HG03066 (cell line): ENCODE data around the gene PHF24.
"Not testable (repeated sequence)": the region's sequence is repeated elsewhere in the genome, so short reads cannot be mapped to it uniquely, and the experiment has no call there.

ENCODE experiments used
- ATAC-seq: cut with Tn5 transposase; IDR thresholded peaks from one replicate; pipeline ENCODE4 v1.9.1; 2021; ENCODE audit warnings: low read depth; ENCODE audit not compliant: unreplicated experiment

The PHF24 gene

DNA sequence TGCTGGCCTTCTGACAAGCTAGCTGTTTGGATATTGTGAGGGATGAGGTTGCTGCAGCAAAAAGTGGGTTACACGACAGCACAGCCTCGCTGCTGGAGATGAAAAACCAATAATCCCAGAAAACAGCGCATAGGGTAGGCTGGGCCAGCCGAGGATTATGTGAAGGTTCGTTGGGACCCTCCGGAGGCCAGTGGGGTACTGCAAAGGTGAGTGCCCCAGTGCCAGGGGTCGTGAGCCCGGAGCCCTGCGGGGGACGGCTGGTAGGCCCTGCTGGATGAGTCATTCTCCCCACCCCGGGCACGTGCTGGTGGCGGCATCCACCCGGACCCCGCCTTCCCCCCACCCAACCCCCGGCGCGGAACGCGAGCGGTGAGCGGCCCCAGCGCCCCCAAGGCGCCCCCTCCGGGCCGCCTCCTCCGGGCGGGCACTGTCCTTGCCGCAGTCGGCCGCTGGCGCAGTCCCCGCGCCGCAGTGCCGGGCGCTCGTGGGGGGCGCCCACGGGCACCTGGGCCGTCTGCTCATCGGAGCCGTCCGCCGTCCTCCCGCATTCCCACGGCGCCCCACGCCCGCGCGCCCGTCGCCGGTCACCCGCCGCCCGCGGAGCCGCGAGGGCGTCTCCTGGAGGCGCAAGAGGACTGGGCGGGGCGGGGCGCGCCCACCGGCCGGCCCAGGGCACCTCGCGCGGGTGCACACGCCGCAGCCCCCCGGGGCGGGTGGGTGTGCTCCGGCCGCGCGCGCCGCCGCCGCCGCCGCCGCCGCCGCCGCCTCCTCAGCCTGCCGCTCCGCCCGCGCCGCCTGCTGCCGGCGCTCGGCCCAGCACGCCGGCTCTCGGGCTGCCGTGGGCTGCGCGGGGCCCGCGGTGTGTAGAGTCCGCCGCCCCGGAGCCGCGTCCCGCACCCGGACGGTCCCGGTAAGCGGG, at the start of gene PHF24:
TSS of gene PHF24 (plus strand) at position 794 of the 919 bp plus-strand sequence. CDS start 13,014 bp downstream, outside the sequence.
- ATAC-seq: no peak

DNA sequence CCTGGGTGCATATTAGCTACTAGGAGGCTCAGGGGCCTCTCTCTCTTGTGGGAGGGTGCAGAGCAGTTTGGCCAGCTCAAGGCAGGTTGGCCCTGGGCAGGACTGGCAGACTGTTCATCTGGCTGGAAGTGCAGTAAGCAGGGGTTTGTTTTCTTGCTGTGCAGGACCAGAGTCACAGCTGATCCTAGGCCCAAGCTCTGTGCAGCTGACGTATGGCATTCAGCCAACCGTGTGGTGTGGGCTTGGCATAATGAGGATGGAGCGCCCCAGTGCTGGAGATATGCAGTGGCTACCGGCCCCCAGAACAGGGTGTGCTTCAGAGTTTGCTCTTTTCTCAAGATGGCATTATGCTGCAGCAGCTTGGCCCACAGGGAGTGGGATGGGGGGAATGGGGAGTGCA, 31.0 kb upstream of the PHF24 start:
- no peak for ATAC-seq

DNA sequence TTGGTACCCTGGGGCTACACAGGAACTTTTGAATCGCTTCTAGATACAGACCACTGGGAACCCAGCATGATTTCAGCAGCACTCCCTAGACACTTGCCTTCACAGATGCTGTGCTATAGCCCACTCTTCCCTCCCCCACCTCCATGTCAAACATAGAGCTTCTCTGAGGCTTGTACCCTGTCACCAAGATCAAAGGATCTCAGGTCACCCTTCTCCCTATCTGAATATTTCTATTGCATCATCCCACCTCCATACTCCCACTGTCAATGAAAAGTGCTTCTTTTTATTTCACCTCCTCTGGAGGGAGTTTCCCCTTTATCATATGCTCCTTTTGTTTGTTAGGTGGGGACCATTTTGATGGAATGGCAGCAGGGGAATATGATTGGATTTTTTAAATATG, 29.2 kb upstream of the PHF24 start:
- ATAC-seq: no peak

DNA sequence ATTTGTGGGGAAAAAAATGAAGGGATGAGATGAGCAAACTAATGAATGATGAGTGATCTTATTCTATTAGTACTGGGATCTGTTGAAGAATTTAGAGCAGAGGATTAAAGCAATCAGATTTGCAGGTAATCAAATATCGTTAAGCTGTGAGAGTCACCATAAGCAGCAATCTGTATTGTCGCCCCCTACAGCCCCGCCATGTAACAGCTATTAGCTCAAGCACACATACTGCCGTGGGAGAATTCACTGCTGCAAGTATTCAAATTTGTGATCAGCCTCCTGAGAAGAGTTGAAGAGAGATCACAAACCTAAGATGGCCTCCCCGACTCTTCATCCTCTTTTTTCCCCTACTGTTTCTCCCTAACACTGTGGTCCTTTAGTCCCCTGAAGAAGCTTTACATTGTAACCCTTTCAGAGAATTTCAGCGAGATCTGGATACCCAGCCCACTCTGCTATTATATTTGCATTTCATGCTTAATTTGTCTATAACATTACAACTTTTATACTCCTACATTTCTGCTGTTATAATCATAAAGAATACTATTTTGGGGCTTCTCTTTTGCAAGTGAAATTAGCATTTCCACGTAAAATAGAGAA, 28.5 kb upstream of the PHF24 start:
- no peak for ATAC-seq

DNA sequence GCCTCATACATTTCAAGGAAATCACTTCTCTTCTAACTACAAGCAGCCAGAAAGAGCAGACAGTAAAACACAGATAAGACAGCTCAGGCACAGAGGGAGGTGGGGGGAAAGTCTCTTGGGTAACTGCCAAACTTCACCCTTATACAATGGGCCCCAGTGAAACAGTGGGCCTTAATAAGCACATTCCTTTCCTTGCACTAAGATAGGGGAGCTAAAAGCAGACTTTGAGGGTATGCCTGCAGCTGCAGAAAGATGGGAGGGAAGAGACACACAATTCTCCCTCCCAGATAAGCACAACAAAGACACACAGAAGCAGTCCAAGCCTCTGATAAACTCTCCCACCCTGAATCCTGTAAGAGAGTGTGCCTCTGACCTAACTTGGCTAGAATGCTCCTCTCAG, 18.1 kb upstream of the PHF24 start:
- ATAC-seq: not testable (repeated sequence)

DNA sequence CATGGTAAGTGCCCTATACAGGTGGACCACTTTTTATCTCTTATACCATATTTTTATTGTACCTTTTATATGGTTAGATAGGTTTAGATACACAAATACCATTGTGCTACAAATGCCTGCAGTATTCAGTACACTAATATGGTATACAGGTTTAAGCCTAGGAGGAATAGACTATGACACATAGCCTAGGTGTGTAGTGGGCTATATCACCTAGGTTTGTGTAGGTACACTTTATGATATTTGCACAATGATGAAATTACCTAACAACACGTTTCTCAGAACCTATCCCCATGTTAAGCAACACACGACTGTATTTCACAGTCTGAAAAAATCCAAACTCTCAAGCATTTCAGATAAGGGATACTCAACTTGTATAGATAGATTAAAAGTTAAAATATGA, 9.6 kb upstream of the PHF24 start:
- ATAC-seq: no peak

DNA sequence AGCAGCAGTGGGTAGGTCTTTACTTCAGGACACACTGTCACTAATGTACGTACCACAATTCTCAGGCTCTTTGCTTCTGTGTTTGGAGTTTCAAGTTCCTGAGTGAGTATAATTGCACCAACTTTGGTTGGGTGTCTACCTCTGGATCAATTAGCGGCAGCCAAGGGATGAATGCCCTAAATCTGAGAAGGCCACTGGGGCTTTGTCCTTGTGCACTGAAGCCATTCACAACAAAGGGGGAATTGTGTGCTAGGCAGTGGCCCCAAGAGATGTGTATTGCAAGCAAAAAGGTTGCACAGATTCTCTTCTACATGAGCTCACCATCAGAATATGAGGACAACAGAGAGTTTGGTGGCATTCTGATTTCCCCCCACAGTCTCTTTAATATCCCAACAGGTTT, 3.9 kb upstream of the PHF24 start:
- no peak for ATAC-seq

DNA sequence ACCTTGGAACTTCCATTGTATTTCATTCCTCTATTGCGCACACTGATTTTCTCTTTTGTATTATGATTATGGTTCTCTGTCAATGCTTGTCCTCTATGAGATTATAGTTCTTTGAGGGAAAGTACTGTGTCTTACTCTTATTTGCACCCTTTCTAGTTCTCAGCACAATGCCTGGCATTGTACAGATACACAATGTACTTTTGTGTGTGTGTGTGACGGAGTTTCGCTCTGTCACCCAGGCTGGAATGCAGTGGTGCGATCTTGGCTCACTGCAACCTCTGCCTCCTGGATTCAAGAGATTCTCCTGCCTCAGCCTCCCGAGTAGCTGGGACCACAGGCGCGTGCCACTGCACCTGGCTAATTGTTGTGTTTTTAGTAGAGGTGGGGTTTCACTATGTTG, 2.0 kb upstream of the PHF24 start:
- not testable (repeated sequence) for ATAC-seq

DNA sequence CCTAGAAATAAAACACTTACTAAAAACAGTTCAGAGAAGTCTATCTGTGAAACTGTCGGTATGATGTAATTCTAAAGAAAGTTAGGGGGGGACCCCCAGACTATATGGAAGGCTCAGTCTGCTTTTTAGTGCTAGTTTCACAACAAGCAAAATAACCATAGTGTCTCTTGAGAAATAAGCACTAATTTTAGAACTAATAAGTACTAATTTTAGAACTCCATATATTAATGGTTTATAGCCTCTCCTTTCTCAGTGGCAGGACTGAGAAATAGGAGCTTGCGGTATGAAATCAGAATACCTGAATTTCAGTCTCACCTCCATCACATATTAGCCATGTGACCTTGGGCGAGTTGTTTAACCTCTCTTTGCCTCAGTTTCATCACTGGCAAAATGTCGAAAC, 1.4 kb upstream of the PHF24 start:
- ATAC-seq: no peak

DNA sequence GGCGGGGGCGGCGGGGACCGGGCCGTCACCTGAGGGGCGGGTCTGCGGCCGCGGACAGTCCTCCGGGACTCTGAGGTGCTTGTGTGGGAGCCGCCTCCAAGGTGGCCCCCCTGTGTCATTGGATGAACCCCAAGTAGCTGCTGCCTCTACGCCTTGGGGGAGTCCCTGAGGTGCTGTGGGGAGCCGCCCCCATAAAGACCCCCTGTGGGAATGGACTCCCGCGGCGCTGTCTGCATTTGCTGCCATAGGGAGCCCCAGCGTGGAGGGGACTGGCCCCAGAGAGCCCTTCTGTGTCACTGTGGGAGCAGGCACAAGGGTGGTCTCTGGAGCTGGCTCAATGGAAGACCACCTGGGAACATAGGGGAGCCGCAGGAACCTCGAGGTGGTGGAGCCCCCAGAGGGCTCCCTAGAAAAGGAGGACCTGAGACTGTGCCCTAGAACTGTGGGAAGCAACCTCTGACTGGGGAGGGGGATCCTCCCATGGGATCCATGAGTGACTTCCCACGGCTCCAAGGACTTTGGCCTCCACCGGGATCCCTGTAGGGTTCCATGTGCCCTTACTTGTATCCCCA, 412 bp downstream of the PHF24 start:
- ATAC-seq: no peak

DNA sequence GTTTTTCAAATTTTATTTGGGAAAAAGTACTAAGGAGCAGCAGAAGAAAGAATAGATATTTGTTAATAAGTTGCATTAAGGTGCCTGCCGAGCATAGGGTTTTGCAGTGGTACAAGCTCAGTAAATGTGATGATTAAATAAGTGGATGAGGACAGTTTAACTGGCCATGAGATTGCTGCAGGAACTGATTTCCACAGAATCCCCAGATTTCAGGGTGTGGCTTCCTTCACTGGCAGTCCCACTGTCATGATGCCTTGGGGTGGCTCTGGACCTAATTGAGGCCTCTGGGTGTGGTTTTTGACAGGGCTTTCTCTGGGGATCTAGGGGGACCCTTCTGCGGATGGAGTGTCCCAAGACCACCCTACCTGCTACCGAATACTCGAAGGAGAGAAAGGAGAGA, 1.4 kb downstream of the PHF24 start:
- ATAC-seq: no peak

DNA sequence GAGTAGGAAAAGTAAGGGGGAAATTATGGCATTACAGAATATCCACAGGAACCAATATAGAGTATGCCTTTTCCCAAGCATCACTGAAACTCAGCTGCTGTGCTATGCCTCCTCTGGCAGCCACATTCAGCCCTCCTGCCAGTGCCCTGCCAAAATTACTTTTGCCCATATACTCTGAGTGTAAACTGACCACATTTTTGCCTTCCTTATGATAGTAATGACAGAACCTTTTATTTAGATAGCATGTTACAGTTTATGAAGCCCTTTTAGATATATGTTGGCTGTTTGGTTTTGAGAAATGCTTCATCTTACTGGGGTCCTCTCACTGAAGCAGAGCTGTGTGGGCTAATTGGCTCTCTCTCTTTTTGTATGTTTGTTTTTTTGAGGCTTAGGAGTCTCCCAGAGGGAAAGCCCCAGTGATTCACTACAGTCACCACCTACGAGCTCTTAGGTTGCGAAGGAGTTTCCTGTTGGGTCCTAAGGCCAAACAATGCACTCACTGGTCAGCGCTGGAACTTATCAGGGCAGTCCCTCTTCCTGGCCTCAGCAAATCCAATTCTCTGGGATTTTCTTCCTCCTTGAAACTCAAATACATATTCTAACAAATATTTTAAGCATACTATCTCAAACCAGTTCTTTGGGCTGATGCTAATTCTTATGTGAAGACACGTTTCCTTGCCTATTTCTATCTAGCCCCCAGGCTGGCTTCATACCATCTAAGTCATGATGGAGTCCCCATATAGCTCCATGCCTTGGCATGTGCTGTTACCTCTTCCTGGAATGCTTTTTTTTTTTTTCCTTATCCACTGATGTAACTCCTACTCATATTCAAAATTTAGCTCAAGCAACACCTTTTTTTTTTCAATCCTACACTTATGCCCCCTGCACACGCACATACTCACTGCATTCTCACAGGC, 3.7 kb downstream of the PHF24 start:
- no peak for ATAC-seq

DNA sequence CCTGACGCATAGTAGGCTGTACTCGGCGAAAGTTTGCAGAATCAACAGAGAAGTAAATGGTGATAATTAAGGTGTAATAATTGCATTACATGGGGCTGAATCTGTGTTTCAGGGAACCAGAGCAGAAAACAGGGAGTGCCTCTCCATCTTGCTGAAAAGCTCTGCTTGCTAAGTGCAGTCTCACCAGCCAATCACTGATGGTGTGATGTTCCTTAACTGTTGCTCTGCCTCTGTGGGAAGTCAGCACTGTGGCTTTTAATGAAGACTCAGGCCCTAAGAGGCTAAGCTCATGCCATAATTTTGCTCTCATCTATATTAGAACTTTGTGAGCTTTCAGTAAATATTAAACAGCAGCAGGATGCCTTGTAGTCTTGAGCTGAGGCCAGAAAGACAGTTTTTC, 4.5 kb downstream of the PHF24 start:
- ATAC-seq: no peak

DNA sequence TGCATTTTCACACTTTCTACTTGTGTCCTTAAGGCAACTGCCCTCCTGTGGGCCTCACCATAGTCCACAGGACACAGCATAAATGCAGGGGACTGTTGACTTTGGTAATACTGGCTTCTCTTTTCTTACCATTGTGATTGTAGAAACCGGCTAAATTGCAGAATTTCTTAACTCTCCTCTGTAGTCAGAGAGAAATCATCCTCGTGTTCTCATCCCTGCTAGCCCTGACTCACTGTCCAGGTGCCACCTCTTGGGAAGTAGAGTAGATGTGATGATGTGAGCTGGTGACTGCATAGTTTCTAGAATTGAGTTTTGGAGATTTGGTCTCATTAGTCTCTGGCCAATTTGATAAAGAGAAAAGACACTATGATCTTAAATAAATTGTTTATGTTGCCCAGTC, 5.5 kb downstream of the PHF24 start:
- ATAC-seq: no peak

DNA sequence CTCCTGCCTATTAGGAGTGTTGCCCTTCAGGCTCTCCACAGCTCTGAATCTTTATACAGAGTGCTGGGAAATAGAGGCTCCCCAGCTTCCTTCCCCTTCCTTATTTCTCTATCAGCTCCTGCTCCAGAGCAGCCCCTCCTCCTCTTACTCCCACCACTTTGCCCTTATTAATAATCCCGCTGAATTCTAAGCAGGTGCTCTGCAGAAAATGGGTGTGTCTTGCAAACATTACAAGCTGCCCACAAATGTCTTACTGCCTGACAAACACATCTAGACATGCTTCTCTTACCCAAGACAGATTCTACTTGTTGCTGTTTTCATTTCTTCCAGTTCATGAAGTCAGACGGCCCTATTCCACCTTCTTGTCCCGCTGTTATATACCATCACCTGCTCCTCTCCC, 6.4 kb downstream of the PHF24 start:
- no peak for ATAC-seq

DNA sequence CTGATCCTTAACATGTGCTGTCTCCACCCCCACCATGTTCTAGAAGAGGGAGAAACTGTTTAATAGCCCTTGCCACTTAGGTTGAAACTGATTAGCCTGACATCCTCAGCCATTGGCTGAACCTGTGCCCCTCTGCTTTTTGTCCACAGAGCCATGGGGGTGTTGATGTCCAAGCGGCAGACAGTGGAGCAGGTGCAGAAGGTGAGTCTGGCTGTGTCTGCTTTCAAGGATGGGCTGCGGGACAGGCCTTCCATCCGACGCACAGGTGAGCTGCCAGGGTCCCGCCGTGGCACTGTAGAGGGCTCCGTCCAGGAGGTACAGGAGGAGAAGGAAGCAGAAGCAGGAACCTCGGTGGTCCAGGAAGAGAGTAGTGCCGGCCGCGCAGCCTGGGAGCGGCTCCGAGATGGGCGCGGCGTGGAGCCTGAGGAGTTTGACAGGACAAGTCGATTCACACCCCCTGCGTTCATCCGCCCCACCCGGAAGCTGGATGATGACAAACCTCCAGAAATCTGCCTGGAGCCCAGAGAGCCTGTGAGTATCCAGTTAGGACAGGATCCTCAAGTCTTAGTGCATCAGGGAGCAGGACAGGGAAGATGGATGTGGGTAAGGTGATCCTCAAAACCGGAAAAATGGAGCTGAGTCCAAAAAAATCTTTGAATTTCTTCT, 13.2 kb downstream of the PHF24 start:
- ATAC-seq: no peak

DNA sequence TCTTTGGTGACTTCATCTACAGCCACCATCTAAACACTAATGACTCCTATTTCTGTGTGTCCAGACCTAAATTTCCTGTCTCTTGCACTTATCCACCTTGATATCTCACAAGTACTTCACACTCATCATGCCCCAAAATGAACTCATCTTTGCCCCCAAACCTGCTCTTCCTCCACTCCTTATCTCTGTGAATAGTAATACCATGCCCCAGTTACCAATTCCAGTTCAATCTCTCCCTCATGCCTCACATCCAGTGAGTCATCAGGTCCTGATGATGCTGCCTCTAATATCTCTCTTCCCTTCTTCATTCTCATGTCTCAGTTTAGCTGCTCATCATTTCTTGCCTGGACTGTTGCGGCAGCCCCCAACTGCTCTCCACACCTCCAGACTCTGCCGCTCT, 16.6 kb downstream of the PHF24 start:
- ATAC-seq: no peak

DNA sequence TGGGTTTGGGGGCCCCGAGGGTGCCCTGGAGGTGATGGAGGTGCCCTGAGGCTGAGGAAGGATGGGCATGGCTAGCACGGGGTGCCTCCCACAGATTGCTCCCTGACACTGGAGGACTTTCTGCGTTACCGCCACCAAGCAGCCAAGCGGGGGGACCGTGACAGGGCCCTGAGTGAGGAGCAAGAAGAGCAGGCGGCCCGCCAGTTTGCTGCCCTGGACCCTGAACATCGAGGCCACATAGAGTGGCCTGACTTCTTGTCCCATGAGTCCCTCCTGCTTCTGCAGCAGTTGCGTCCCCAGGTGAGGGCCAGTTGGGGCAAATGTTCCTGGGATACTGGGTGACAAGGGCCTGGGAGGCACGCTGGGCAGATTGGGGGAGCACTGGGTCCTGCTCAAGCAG, 18.4 kb downstream of the PHF24 start:
- ATAC-seq: no peak

DNA sequence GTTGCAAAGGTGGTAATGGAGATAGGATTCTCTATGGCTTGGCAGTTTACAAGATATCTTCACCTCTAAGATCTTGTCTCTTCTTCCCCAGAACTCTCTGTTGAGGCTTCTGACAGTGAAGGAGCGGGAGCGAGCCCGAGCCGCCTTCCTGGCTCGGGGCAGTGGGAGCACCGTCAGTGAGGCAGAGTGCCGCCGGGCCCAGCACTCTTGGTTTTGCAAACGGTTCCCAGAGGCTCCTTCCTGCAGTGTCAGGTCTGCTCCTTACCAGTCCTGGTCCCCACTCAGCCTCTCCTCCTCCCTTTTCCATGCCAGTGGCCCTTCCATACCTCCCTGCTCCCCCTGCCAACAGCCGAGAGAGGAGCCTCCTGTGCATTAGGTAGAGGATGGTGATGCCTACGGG, 18.9 kb downstream of the PHF24 start:
- ATAC-seq: no peak

DNA sequence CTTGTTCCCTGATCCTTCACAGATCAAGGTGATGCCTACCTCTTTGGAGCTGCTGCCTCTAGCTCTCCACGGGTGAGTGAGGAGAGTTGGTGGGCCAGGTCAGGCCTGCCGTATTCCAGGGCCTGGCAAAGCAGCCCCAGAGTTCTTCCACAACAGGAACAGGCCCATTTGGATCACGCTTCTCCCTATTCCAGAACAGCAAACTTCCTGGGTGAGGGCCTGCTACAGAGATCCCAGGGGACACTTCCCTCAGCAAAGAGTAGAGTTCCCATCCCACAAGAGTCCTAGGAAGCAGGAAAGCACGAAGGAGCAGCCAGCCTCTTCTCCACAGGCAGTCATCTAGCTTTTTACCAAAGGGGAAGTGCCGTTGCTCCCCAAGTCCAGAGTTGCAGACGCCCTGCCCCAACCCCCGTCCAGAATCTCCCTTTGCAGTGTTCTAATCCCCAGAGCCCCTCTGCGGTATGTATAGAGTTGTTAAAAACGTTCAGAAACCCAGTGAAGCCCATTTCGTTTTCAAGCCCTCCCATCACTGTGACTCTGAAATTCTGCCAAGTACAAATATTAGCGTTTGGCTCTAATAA, 22.2 kb downstream of the PHF24 start:
- ATAC-seq: no peak
